Stimulated activated naive CD4-positive, alpha-beta T cell (primary cell): Measurements from ENCODE around the gene GJC2.

ENCODE experiments used
- DNase-seq, 6 experiments: peaks; one replicate each; lab custom pipeline; 2025; lab: John Stamatoyannopoulos, UW

GJC2 gene

DNA sequence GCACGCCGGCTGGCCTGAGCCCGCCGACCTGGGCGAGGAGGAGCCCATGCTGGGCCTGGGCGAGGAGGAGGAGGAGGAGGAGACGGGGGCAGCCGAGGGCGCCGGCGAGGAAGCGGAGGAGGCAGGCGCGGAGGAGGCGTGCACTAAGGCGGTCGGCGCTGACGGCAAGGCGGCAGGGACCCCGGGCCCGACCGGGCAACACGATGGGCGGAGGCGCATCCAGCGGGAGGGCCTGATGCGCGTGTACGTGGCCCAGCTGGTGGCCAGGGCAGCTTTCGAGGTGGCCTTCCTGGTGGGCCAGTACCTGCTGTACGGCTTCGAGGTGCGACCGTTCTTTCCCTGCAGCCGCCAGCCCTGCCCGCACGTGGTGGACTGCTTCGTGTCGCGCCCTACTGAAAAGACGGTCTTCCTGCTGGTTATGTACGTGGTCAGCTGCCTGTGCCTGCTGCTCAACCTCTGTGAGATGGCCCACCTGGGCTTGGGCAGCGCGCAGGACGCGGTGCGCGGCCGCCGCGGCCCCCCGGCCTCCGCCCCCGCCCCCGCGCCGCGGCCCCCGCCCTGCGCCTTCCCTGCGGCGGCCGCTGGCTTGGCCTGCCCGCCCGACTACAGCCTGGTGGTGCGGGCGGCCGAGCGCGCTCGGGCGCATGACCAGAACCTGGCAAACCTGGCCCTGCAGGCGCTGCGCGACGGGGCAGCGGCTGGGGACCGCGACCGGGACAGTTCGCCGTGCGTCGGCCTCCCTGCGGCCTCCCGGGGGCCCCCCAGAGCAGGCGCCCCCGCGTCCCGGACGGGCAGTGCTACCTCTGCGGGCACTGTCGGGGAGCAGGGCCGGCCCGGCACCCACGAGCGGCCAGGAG lies 8.6 kb downstream of the GJC2 start:
- DNase-seq, result no peak

GRCh38 chr1:228159008-228159665 lies 9.4 kb downstream of the GJC2 start:
- no peak for DNase-seq

DNA sequence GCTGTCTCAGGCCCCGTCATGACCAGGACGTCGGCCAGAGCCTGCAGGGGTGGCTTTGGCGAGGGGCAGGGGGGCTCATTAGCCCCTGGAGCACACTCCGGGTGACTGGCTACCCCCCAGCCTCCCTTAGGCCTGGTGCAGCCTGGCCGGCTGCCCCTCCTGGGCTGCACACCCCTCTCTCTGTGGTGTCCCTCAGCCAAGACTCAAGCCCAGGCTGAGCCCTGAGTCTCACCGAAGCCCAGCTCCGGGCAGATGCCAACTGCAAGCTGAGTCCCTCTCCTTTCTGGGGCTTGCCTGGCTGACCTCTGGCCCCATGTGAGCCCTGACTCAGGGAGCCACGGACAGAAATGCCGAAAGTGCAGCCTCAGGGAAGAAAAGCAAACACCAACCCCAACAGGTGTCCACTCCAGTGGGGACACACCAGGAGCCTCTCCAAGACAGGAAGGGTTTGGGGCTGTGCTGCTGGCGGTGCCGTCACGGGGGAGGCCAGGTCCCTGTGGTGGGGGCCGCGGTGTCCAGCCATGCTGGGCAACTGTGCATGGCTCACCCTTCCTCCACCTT lies 10.6 kb downstream of the GJC2 start:
- no peak for DNase-seq

- no peak for DNase-seq
These were observed 11.6 kb downstream of the GJC2 start for GRCh38 chr1:228161362-228161761.

DNA sequence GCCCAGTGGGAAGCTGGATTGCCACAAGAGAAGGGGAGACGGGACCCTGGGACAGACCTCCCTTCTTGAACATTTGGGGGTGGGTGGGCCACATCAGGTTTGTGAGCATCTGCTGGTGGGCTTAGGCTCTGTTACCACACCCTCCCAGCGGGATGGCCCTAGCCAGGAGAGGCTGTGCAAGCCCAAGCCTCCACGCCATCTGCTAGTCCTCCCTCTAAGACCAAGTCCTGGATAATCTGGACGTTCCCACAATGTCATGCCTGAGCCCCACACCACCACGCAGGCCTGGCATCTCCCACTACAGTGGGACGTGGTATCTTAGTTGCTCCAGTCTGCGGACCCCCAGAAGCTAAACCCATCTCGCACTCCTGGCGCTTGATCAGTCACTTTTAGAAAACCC lies 12.1 kb downstream of the GJC2 start:
- DNase-seq, result no peak

GRCh38 chr1:228162286-228163006 lies 12.7 kb downstream of the GJC2 start:
- DNase-seq, result peak in 1 of 6 experiments; percentile 43

GRCh38 chr1:228163007-228163753 lies 13.4 kb downstream of the GJC2 start:
- DNase-seq, result no peak

GRCh38 chr1:228163776-228164519 lies 14.2 kb downstream of the GJC2 start:
- no peak for DNase-seq

- no peak for DNase-seq
These were observed 15.0 kb downstream of the GJC2 start for GRCh38 chr1:228164561-228165371.

GRCh38 chr1:228165372-228166169 lies 15.8 kb downstream of the GJC2 start, which contains the start of gene IBA57:
Gene IBA57, plus strand, starts transcription at chr1:228165804. Its CDS starts 13 bp downstream, at chr1:228165817.
- peak; percentile 99 to 100 (median 100) for DNase-seq

DNA sequence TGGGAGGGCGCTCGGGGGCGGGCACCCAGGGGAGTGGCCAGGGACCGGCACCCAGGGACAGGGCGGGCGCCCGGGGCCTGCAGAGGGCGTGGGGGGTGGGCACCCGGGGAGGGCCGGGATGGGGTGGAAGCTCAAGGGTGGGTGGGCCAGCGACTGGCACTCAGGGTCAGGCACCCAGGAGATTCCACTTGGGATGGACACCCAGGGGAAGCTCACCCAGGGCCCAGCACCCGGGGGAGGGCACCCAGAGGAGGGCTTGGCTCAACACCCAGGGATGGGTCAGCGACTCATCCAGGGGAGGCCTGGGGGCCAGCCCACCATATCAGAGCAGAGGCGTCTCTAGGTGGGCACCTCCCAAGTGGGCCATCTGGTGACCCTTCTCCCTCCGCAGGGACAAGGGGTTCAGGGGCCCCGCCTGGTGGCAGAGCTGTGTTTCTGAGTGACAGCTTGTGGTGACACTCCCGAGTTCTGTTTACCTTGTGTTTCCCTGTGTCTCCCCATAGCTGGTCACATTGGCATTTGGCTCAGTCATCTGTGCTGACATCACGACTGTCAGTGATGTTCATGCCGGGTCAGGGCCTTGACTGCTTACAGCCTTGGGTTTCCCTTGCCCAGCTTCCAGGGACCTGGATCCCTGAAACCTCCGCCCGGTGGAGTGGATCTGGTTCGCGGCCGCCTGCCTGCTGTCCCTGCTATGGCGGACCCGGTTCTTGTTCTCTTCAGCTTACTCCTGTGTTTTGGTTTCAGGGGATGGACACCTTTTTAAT lies 16.6 kb downstream of the GJC2 start:
- peak in 5 of 6 experiments; percentile 42 to 82 (median 64) for DNase-seq

GRCh38 chr1:228168563-228169270 lies 19.0 kb downstream of the GJC2 start:
- DNase-seq, result no peak

GRCh38 chr1:228169345-228169744 lies 19.6 kb downstream of the GJC2 start:
- no peak for DNase-seq

DNA sequence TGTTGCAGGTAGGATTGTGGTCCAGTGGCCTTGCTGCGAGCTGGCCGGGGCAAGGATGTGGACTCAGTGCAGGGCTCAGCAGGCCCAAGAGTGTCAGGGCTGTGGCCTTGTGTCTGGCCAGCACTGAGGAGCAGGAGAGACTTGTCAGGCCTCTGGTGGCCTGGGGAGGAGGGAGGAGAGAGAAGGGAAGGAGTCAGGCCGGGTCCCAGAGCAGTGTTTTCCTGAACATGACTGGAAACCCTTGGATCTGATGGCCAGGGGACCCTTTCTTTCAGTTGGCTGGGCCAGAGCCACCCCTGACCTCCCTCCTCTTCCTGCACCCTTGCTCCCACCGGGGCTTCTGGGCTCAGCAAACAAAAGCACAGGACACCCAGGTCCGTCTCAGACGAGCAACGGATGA lies 20.9 kb downstream of the GJC2 start:
- DNase-seq, result no peak

DNA sequence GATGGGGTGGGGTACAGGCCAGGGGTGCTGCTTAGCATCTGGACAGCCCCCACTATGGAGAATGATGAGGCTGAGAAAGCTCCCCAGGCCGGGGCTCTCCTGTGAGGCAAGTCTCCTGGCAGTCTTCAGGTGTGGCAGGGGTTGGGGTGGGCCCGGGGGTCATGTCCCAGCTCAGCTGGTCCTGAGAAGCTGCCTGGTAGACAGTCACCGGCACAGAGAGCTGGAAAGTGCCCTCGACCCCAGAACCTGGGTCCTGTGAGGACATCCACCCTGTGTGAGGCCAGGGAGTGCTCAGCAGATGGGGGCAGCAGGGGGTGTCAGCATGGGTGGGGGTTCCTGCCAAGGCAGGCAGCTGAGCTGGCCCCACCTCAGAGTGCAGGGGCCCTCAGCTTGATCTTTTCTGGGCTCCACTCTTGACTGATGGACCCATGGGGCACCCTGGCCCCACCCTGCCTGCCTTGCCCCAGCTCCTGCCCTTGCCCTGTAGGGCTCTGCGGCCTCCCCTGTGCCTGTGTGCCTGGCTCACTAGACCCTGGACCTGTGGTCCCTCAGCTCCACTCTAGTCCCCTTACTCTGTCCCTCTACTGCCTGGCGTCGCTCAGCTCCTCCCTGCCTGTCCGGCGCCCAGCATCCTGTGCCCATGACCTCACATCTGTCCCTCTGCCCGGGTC lies 21.6 kb downstream of the GJC2 start:
- DNase-seq, result no peak

DNA sequence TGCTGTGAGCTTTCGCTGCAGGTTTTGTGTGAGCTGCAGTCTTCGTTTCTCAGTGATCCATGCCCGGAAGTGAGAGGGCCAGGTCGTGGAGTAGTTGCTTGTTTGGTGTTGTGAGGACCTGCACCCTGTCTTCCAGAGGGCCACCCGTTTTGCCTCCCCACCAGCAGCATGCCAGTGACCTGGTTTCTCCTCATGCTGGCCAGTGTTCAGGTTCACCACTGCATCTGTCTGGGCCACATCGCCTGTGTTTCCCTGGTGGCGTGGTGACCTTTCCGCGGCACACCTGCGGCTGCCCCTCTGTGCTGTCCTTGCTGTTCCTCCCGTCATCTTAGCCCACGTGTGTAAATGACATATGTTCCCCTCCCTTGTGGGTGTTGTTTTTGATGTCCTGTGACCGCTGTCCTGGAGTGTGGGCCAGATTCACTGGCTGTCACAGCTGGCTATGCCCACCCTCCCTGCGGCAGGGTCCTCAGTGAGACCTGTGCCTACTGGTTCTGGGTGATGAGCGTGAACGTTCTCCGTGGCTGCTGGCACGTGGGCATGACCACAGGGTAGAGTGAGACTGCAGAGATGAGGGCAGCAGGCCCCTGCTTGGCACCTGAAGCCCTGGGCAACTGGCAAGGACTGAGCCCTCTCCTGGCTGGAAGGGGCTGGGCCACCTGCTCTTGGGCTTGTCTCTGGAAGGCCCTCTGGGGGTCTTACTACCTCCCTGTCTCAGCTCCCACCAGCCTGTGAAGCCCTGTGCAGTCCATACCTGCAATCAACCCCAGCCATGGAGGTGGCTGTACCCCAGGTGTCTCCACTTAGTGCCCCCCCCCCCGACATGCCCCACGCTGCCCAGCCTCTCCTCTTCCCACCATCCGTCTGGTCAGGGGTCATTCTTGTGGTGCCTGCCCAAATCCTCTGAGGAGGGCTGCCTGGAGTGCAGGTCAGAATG lies 23.1 kb downstream of the GJC2 start:
- no peak for DNase-seq
